A673 (cell line): ENCODE results near the gene TASP1. TPM values are rescaled to one million over a fixed set of nuclear protein-coding genes. Genes with fewer than 3 reads are reported as not detected.

Experiments used
- BruUV-seq: library from RNA; stranded (reverse); fragments of 400-500 nt; replicated peaks from 2 replicates; lab custom pipeline; 2021; lab: Mats Ljungman, UMichigan
- CTCF ChIA-PET: fragments of 300-600 bp; sonication (Branson Sonifier 250); formaldehyde crosslinking; loops from one replicate; lab custom pipeline; 2022; ENCODE audit warnings: antibody characterized with exemption; lab: Charles Lee
- POLR2A ChIA-PET: fragments of 300-600 bp; sonication (Branson Sonifier 250); formaldehyde crosslinking; loops from one replicate; lab custom pipeline; 2022; ENCODE audit warnings: antibody characterized with exemption; ENCODE audit not compliant: low non-redundant PET; lab: Charles Lee
- DNase-seq: peaks from one replicate; pipeline ENCODE4 v3.0.0-alpha.2; 2015; ENCODE audit warnings: low spot score
- H3K27ac ChIP-seq: fragments of 200-600 bp; sonication (generic); 2 replicates; pipeline ENCODE4 v1.5.1; 2016; ENCODE audit warnings: mixed run types, low read depth, mild to moderate bottlenecking, mixed read lengths, antibody characterized with exemption, low read length; ENCODE audit not compliant: poor library complexity, severe bottlenecking
- H3K27me3 ChIP-seq: fragments of 200-600 bp; sonication (generic); replicated peaks from 2 replicates; pipeline ENCODE4 v1.6.1; 2017; ENCODE audit warnings: mixed run types, low read depth, mild to moderate bottlenecking, mixed read lengths, antibody characterized with exemption, low read length; ENCODE audit not compliant: insufficient read depth, poor library complexity
- H3K36me3 ChIP-seq: fragments of 200-600 bp; sonication (generic); 2 replicates; pipeline ENCODE4 v1.6.1; 2016; ENCODE audit warnings: mixed run types, mild to moderate bottlenecking, mixed read lengths, antibody characterized with exemption, low read length; ENCODE audit not compliant: insufficient read depth, poor library complexity, severe bottlenecking
- H3K4me1 ChIP-seq: fragments of 200-600 bp; sonication (generic); 2 replicates; pipeline ENCODE4 v1.6.1; 2017; ENCODE audit warnings: mixed run types, mild to moderate bottlenecking, mixed read lengths, antibody characterized with exemption, low read length; ENCODE audit not compliant: insufficient read depth, poor library complexity, severe bottlenecking
- H3K4me3 ChIP-seq: fragments of 200-600 bp; sonication (generic); 2 replicates; pipeline ENCODE4 v1.5.1; 2016; ENCODE audit warnings: low read depth, mixed run types, mild to moderate bottlenecking, mixed read lengths, low read length; ENCODE audit not compliant: poor library complexity, severe bottlenecking
- H3K9me3 ChIP-seq: fragments of 200-600 bp; sonication (generic); 2 replicates; pipeline ENCODE4 v1.6.1; 2016; ENCODE audit warnings: mixed run types, low read depth, mild to moderate bottlenecking, mixed read lengths, antibody characterized with exemption, low read length; ENCODE audit not compliant: poor library complexity, severe bottlenecking
- EZH2 ChIP-seq: fragments of 200-600 bp; sonication (generic); IDR thresholded peaks from 2 replicates; pipeline ENCODE4 v1.6.1; 2017; ENCODE audit warnings: borderline replicate concordance, low read depth, mild to moderate bottlenecking, mixed read lengths, antibody characterized with exemption, low read length; ENCODE audit not compliant: poor library complexity, severe bottlenecking
- intact Hi-C: fragments of 100-400 bp; cut with micrococcal nuclease; formaldehyde crosslinking; loops from one replicate; pipeline ENCODE4 v1.10.0; 2022; ENCODE audit not compliant: unreplicated experiment
- total RNA-seq: library from RNA; stranded (reverse); gene quantifications from 2 replicates; pipeline ENCODE4 v1.2.3, GENCODE V29; 2021
- TF ChIP-seq, protein P1 (sequence below): fragments of 300-800, 200-600 bp; sonication (generic); conservative IDR thresholded peaks from 2 replicates; pipeline ENCODE4 v1.5.1; 2017; ENCODE audit warnings: low read depth, mild to moderate bottlenecking, antibody characterized with exemption, low read length, moderate library complexity, mixed read lengths

TASP1 gene
- total RNA-seq, 1 experiment from 2014 or later = 15.6 TPM

DNA sequence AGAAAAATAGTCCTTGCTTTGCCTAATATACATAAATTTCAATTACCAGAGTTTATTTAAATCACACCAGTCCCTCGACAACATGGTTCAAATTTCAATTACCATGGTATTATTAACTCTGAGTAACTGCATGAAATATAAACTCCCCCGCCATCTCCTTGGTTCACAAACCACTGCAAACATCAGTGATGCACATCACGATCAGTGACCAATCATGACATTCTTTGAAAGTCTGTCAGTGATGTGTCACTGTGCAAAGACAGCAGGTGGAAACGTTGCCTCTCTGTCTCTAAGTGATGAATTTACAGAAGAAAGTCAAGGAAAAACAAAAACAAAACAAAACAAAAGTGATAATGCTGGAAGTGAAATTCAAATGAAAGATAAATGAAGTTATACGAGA is 86.7 kb downstream of the TASP1 start:
- intact Hi-C loops = no loop called here
- no peak overlapping the region for H3K4me3 ChIP-seq
- no peak overlapping the region for H3K27ac ChIP-seq
- H3K36me3 ChIP-seq = no peaks in the 10 kb centered on the region
- no peaks in the 10 kb centered on the region for H3K27me3 ChIP-seq
- ChIA-PET POLR2A (no interaction called here), CTCF (no interaction called here)
- no peaks in the 10 kb centered on the region for H3K9me3 ChIP-seq
- DNase-seq = no peak
- no TSS peak for BruUV-seq
- peaks cover 11% of the 10 kb centered on the region for H3K4me1 ChIP-seq
- no peak for TF ChIP-seq EZH2
- TF ChIP-seq, protein P1, sequence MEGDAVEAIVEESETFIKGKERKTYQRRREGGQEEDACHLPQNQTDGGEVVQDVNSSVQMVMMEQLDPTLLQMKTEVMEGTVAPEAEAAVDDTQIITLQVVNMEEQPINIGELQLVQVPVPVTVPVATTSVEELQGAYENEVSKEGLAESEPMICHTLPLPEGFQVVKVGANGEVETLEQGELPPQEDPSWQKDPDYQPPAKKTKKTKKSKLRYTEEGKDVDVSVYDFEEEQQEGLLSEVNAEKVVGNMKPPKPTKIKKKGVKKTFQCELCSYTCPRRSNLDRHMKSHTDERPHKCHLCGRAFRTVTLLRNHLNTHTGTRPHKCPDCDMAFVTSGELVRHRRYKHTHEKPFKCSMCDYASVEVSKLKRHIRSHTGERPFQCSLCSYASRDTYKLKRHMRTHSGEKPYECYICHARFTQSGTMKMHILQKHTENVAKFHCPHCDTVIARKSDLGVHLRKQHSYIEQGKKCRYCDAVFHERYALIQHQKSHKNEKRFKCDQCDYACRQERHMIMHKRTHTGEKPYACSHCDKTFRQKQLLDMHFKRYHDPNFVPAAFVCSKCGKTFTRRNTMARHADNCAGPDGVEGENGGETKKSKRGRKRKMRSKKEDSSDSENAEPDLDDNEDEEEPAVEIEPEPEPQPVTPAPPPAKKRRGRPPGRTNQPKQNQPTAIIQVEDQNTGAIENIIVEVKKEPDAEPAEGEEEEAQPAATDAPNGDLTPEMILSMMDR = no peak

DNA sequence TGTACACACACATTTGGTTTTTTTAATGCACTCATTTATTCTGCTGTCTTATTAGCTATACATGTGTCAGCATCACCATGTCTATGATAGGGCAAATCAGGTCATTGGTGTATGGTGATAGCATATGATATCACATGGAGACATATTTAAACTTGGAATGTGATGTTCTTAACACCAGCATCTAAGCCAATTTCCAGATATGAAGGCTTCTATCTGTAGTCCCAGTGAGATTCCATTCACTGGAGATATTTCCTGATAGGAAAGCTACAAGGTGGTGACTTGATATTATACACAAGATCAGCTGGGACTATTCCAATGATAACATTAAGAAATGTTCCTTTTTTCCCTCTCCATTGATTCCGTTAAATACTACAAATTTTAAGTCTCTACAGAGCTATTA is 89.3 kb downstream of the TASP1 start:
- intact Hi-C loops = loop anchor here (5.0 kb wide), 1 partner anchor 622 kb away; no protein-coding TSS in a partner anchor
- Histone ChIP-seq H3K9me3 (no peaks in the 10 kb centered on the region), H3K27me3 (no peaks in the 10 kb centered on the region), H3K4me1 (peaks cover 16% of the 10 kb centered on the region), H3K4me3 (no peak overlapping the region), H3K27ac (no peak overlapping the region), H3K36me3 (no peaks in the 10 kb centered on the region)
- POLR2A ChIA-PET = no interaction called here
- TF ChIP-seq, protein P1 = no peak
- no peak for TF ChIP-seq EZH2
- CTCF ChIA-PET = no interaction called here
- no TSS peak for BruUV-seq
- no peak for DNase-seq

DNA sequence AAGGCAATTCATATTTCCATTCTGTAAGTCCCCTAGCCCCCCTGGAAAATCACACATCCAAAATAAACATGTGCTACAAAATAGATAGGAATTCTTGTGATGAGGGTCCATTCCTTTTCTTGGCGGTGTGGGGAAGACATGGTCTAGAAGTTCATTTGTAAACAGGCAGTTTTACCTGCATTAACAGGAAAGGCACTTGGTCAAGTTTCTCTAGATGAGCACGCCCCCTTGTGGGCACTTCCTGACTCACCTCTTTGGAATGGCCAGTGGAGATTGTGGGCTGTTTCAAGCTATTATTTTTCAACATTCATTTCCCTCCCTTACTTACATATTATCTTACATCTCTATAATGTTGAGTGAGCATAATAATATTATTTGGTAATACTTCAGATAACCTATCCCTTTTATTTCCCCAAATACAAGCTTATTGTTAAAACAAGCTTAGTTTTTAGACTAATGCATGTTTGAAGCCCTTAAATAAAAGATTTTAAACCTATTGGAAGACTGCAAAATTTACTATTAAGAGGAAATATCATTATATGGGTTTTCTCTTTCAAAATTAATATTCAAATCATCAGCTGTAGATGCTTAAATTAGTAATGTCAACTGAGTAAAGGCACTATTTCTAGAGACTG is 92.1 kb downstream of the TASP1 start:
- H3K27me3 ChIP-seq = no peaks in the 10 kb centered on the region
- intact Hi-C loops = loop anchor here (1.0 to 5.0 kb wide), 4 partner anchors 88 to 619 kb away; no protein-coding TSS in a partner anchor
- H3K9me3 ChIP-seq = no peaks in the 10 kb centered on the region
- ChIA-PET CTCF (interaction anchor here (0.5 to 2.0 kb wide), 17 partner anchors 12 to 622 kb away, joined by 3 to 31 read pairs (median 5); no protein-coding TSS in a partner anchor), POLR2A (no interaction called here)
- no peak overlapping the region for H3K27ac ChIP-seq
- H3K4me1 ChIP-seq = peaks cover 16% of the 10 kb centered on the region
- BruUV-seq = no TSS peak
- H3K36me3 ChIP-seq = no peaks in the 10 kb centered on the region
- no peak overlapping the region for H3K4me3 ChIP-seq
- no peak for TF ChIP-seq EZH2
- TF ChIP-seq, protein P1 = peak; percentile 90
- DNase-seq = peak; percentile 81
